ENCODE results near the gene UNC45A.
"Not testable (repeated sequence)": the region's sequence is repeated elsewhere in the genome, so short reads cannot be mapped to it uniquely, and the experiment has no call there.

UNC45A gene

GRCh38 chr15:90903733-90904536, 31.1 kb upstream of the UNC45A start:
- no peak for DNase-seq

DNA sequence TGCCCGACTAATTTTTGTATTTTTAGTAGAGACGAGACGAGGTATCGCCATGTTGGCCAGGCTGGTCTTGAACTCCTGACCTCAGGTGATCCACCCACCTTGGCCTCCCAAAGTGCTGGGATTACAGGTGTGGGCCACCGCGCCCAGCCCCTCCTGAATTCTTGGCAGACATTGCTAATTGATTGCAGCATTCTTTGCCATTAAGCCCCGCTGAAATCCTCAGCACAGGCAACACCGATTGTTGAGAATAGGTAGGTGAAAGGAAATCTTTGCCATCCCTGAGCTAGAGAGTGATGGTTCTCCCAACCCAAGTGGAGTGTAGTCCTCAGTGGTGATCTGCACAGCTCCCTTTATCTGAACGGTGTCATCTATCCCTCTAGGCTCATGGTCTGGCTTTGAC, 30.3 kb upstream of the UNC45A start:
- no peak for DNase-seq

DNA sequence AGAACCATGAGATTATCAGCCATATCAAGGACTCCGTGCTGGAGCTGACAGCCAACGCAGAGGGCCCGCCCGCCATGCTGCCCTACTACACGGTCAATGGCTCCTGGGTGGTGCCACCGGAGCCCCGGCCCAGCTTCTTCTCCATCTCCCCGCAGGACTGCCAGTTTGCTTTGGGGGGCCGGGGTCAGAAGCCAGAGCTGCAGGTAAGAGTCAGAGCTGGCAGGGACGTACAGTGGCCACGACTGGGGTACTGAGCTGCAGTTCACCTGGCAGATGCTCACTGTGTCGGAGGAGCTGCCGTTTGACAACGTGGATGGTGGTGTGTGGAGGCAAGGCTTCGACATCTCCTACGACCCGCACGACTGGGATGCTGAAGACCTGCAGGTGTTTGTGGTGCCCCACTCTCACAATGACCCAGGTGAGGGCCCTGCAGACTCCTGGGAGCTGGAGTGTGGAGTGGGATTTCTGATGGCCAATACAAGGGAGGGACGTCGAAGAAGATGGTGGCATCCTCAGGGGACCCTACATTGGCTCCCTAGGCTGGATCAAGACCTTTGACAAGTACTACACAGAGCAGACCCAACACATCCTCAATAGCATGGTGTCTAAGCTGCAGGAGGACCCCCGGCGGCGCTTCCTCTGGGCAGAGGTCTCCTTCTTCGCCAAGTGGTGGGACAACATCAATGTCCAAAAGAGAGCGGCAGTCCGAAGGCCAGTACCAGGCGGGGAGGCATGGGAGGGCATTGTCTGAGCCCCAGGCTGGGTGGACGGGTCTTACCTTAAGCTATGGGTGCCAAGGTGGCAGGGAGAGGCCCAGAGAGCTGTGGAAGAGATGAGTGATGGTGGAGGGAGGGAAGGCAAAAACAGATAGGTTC, 29.5 kb upstream of the UNC45A start:
- no peak for DNase-seq

GRCh38 chr15:90906181-90906849, 28.8 kb upstream of the UNC45A start:
- no peak for DNase-seq

- no peak for DNase-seq
Measured at GRCh38 chr15:90907051-90907660, 27.9 kb upstream of the UNC45A start.

DNA sequence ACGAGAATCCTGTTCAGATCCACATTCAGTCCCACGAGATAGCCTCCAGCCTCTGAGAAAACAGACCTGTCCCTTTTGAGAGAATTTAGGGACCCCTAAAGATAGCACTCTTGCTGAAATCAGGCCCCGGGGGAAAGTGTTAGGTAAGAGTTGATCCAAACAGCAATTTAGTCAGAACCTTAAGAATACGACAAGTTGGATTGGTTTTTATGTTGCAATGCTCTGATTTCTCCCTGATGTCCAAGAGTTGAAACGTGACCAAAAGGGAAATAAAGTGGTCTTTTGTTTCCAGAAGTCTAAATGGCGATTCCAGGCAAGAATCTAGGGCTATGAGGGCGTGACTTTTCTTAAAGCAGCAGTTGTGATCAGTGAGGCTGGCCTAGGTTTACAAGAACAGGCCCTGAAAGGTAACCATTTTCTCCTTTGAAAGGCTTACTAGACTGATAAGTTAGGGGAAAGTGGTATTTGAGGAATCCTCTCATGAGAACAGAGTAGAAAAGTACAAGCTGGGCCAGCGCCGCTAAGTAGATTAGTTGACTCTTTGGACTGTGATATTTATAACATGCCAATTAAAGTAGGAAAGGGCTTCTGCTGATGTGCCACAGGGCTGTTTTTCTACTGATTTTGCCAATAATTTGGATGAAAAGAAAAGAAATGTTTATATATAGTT, 27.1 kb upstream of the UNC45A start:
- no peak for DNase-seq

DNA sequence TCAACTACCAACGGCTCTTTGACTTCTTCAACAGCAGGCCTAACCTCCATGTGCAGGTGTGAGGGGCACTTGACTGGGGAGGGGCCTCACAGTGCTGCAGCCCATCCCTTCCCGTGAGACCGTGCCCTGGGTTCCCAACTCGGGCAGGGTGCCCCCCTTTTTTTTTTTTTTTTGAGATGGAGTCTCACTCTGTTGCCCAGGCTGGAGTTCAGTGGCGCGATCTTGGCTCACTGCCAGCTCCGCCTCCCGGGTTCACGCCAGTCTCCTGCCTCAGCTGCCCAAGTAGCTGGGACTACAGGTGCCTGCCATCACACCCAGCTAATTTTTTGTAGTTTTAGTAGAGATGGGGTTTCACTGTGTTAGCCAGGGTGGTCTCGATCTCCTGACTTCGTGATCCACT, 25.6 kb upstream of the UNC45A start:
- not testable (repeated sequence) for DNase-seq

- no peak for DNase-seq
Measured at GRCh38 chr15:90909976-90910375, 25.1 kb upstream of the UNC45A start.

- no peak for DNase-seq
Measured at GRCh38 chr15:90910441-90911301, 24.4 kb upstream of the UNC45A start.

- no peak for DNase-seq
Measured at GRCh38 chr15:90911302-90911623, 23.8 kb upstream of the UNC45A start.

DNA sequence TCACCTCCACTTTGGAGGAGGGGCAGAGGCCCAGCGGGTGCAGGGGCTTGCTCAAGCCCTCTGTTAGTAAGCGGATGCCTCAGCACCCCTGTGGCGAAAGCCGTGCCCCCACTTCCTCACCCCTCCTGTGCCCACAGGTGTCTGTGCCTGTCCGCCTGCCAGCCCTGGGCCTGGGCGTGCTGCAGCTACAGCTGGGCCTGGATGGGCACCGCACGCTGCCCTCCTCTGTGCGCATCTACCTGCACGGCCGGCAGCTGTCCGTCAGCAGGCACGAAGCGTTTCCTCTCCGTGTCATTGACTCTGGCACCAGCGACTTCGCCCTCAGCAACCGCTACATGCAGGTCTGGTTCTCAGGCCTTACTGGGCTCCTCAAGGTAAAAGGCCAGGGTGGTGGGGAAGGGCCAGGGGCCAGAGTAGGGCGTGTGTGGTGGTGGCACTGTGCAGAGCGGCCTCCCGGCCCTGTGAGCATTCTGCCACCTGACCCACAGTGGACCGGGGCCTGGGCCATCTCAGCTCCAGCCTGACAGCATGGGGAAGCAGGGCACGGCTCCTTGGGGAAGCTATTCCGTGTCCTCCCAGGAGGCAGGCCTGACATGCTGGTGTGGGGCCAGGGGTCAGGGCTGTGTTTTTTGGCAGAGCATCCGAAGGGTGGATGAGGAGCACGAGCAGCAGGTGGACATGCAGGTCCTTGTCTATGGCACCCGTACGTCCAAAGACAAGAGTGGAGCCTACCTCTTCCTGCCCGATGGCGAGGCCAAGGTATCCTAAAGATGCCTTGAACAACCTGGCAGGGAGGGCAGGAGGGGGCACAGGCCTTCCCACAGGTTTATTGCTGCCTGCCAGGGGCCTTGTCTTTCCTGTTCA, 22.9 kb upstream of the UNC45A start:
- DNase-seq, result no peak

DNA sequence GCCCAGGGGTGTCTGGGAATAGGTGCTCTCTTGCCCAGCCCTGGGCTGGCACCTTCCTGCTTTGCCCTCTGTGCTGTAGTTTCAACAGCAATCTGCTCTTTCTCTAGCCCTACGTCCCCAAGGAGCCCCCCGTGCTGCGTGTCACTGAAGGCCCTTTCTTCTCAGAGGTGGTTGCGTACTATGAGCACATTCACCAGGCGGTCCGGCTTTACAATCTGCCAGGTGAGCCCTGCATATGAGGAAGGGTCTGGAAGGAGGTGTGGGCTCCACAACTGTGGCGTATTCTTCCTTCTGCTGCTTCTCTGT, 22.4 kb upstream of the UNC45A start:
- DNase-seq, result no peak

DNA sequence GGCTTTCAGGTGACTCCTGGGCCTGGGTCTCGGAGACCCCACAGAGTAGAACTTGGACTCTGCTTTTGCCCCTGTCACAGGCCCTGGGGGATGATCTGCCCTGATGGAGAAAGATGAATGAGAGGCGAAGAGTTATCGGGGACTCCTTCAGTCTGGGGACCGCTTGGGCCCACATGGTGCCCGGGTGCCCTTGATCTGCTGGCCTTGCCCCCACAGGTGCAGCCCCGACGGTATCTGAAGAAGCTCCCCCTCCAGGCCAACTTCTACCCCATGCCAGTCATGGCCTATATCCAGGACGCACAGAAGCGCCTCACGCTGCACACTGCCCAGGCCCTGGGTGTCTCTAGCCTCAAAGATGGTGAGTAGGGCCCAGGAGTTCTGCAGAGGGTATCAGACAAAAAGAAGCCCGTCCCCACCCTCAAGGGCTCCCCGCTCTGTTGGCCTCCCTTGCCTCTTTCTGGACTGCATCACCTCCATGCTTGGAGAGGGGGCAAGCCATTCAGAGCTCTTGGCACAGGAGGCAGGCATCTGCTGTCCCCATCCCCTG, 21.6 kb upstream of the UNC45A start:
- DNase-seq, result no peak

DNA sequence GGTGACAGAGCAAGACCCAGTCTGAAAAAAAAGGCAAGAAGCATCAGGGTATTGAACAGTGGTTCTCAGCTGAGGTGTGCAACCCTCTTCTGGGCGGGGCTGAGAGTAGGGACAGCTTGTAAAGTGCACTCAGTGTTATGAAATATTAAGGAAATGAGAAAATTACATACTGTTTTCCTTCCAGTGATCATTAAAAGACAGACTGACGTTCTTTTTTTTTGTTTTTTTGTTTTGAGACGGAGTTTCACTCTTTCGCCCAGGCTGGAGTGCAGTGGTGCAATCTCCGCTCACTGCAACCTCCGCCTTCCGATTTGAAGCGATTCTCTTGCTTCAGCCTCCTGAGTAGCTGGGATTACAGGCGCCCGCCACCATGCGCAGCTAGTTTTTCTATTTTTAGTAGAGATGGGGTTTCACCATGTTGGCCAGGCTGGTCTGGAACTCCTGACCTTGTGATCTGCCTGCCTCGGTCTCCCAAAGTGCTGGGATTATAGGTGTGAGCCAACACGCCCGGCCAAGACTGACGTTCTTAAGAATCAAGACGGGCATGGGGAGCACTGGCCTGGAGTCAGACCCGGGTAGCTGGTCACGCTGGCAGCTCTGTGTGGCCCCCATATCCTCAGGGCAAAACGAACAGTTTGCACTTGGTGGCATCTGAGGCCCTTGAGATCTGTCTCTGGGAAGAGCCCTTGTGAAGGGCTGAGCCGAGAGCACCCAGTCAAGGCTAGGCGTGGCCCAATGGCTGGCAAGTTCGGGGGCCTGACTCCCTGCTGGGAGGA, 20.6 kb upstream of the UNC45A start:
- DNase-seq, result no peak

GRCh38 chr15:90915216-90915807, 19.8 kb upstream of the UNC45A start:
- DNase-seq, result no peak

DNA sequence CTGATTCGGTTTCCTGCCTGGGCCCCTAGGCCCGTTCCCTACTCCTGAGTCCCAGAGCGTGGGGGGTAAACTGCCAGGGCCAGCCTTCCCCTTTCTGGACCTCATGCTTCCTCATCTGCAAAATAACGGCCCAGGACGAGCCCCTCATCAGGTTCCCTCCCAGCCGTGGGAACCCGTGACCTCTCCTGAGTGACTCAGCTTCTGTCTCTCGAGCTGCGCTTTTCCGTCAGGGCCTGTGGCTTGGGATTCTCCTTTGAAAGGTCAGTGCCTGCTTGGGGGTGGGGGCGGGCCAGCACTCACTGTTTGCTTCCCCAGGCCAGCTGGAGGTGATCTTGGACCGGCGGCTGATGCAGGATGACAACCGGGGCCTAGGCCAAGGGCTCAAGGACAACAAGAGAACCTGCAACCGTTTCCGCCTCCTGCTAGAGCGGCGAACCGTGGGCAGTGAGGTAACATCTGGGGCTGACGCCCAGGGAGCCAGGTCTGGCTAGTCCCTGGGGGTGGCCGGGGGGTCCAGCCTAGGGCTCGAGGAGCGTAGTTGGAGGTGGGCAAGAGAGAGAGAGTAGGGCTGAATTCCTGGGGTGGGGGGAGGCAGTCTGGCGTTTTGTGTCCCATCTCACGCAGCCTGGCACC, 19.2 kb upstream of the UNC45A start:
- DNase-seq, result no peak

DNA sequence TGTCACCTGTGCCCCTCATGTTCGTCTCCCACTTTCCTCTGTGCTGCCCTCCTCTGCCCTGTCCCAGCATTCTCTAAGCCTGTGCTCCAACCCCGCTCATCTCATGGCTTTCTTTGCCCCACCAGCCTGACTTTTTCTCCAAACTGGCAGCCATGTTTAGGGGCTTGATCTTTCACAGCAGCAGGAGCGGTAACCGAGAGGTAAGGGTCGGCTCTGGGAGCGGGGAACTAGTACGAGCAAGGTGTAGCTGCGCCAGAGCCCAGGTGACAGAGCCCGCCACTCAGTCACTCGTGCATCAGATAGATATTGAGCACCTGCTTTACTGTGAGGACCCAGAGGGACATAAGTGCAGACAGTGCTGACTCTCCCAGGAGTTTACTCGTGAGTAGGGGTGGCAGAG, 18.6 kb upstream of the UNC45A start:
- no peak for DNase-seq

GRCh38 chr15:90917569-90917968, 17.5 kb upstream of the UNC45A start:
- DNase-seq, result no peak
